NCI-H2196 (cell line): ENCODE measurements around the gene CYP2W1.
"Not testable (repeated sequence)": the region's sequence is repeated elsewhere in the genome, so short reads cannot be mapped to it uniquely, and the experiment has no call there.

Experiments used
- DNase-seq: peaks from one replicate; lab custom pipeline; 2025; ENCODE audit not compliant: unreplicated experiment; lab: John Stamatoyannopoulos, UW

CYP2W1 gene

DNA sequence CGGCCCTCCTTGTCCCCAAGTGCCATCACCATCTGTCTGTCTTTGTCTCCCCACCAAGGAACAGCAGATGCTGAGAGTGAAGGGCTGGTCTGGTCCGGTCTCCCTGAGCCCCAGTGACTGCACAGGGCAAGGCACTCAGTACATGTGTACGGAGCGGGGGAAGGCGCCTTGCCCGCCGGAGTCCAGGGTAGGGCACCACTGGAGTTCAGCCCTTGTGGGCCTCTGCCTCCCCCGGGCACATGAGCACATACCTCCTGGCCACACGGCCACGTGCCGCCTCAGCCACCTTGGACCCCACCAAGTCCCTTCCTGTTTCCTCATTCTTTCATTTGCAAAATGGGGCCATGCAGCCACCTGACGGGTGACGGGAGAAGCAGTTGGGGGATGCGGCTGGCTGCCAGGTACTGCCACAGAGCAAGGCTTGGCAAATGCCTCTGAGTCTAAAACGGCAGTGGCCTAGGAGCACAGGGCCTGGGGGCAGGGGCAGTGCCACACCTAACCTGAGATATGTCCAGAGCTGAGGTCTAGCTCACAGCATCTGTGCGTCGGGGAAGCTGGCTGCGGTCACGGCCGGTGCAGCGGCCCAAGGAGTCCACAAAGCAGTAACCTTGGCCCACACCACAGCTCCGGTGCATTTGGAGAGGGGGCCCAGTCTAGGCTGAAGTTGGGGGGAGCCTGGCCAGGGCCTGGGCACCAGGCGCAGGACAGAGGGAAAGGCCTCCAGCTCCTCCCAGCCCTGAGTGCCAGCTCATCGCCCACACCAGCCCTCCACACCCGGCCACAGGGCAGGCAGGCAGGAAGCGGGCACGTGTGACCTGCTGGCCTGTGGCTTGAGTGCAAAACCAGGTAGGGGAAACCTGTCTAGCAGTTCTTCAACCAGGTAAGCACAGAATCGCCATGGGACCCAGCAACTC lies 33.7 kb upstream of the CYP2W1 start:
- no peak for DNase-seq

DNA sequence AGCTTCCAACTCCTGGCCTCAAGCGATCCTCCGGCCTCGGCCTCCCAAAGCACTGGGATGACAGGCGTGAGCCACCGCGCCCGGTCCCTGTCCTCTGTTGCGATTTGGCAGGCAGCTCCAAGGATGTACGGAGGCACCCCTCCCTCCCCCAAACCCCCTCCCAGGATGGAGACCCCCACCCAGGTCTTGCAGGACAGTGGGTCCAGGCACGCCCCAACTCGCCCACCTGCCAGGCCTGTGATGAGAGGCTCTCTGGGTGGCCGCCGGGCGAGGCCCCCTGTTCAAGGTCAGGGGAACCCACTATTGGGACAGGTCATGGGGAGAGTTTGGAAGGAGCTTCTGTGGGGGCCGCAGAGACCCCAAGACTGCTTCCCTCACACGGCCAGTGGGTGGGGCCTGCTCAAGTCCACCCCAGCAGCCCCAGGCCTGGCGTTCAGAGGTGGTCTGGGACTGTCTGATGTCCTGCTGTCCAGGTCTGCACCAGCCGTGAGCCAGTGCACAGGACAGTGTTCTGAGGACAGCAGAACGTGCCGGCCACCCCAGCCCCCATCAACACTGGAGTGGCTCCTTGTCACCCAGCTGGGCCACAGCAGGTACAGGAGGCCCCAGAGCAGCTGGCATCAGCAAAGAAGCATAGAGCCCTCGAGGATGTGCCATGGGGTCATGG lies 31.0 kb upstream of the CYP2W1 start:
- no peak for DNase-seq

DNA sequence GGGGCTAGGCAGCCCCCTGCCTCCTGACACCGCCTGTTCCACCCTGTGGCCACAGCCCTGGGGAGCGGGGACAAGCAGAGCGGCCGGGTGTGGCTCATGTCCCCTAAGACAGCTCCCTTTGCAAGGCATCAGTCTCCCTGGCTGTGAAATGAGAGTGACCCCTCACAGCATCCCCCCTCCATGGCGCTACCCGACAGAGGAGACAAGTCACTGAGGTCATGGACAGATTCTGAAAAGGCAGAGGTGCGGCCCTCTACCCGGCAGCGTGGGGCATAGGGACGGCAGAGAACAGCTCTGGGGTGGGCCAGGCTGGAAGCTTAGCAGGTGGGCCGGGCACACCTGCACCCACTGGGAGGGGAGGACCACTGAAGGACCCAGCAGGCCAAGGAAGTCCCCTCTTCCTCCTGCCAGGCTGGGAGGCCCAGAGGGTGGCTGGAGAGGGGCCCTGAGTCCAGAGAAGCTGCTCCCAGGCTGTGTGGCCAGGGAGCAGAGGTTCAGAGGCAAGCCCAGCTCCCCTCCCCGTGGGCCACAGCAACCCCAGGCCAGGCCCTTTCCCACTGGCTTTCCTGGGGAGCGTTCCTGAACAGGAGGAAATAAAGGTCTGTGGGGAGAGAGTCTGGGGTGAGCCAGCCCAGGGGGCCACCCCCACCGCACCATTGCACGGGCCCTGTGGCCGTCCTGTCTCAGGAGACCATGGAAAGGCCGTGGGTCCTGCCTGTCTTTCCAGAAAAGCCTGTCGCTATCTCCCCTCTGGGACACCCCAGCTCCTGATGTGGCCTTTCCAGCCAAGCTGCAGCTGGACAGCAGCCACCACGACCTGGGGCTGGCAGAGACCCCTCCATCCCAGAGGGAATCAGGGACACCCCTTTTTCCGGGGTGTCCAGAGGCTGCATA lies 30.2 kb upstream of the CYP2W1 start:
- DNase-seq: no peak

DNA sequence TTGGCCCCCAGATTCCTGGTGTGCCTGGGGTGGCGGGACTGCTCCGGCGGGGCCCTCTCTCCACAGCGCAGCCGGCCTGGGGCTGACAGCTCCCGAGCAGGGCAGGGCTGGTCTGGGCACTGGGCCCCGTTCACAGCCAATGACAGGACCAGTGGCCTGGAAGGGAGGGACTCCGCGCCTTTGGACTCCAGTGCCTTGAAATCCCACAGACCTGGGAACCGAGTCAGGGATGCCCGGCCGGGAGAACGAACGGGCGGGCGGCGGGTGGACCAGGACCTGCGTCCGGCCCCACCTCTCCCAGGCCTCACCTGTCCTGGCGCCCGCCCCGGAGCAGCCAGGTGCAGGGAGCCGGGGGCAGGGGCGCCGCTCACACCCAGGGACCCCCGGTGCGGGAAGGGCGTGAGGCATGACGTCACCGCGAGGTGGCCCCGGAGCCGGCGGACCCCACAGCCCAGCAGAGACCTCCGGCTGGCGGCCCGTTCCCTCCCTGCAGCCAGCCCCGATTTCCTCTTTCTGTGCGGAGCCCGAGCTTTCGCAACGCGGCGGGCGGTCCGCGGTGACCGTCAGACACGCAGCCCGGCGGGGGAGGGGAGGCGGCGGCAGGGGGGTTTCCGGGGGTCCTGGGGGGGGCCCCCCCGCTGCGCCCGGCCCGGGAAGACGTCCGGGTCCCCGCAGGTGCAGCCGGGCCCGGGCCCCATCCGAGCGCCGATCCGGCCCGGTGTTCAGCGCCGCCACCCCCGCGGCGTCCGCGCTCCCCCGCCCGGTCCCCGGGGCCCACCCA lies 29.2 kb upstream of the CYP2W1 start:
- DNase-seq: no peak

- DNase-seq: peak; percentile 50
Observed at GRCh38 chr7:954330-955238, 28.4 kb upstream of the CYP2W1 start, which contains the start of gene ADAP1. TSS of gene ADAP1 (minus strand) at chr7:954680. CDS start at chr7:954477, 203 bp downstream.

GRCh38 chr7:956031-956430 lies 26.9 kb upstream of the CYP2W1 start:
- no peak for DNase-seq

DNA sequence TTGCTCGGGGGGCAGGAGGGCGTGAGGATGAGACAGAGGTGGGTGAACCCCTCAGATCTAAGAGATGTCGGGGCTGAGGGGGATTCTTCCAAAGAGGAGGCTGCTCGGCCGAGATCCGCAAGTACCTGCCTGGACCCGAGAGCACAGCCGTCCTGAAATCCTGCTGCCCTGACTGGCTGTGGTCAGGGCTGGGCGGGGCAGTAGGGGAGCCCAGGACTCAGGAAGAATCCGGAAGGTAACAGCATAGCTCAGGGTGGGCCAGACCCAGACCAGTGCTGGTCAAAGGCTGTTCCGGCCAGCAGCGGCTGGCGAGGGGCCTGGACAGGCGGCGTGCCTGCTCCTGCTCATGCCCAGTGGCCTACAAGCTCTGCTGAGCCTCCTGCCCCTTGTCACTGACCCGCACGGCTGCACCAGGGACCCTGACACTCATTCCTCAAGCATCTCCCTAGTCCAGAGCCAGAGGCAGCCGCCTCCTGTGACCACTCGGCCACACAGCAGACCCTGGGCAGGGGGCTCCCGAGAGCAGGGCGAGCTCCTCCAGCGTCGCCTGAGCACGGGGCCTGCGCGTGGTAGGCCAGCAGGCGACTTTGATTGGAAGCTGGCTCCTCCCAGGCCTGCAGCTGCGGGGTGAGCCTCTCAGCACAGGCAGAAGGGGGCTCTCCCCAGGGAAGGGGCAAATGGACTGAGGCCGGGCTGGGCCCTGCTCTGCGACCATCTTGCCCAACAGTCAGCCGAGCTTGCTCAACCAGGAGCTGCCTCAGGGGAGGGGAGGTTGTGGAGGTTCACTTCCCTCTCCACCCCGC lies 25.4 kb upstream of the CYP2W1 start:
- no peak for DNase-seq

- no peak for DNase-seq
Observed at GRCh38 chr7:958221-959200, 24.5 kb upstream of the CYP2W1 start.

DNA sequence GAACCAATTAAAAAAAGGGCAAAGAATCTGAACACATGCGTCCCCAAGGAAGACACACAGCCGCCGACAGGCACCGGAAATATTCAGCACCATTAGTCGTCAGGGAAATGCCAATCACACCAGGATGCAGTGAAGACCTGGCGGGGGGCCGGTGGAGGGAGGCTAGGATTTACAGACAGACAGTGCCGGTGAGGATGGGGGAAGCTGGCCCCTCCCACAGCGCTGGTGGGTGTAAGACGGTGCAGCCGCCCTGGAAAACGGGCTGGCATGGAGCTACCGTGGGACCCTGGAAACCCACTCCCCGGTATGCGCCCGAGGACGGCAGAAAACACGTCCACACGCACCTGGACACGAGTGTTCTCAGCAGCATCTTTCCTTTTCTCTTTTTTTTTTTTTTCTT lies 23.7 kb upstream of the CYP2W1 start:
- no peak for DNase-seq

DNA sequence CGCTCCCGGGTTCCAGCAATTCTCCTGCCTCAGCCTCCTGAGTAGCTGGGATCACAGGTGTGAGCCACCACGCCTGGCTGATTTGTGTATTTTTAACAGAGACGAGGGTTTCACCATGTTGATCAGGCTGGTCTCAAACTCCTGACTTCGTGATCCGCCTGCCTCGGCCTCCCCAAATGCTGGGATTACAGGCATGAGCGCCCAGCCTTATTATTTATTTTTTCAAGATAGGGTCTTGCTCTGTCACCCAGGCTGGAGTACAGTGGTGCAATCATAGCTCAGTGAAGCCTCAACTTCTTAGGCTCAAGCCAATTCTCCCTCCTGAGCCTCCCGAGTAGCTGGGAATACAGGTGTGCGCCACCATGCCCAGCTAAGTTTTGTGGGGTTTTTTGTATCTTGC lies 23.2 kb upstream of the CYP2W1 start:
- DNase-seq: not testable (repeated sequence)

DNA sequence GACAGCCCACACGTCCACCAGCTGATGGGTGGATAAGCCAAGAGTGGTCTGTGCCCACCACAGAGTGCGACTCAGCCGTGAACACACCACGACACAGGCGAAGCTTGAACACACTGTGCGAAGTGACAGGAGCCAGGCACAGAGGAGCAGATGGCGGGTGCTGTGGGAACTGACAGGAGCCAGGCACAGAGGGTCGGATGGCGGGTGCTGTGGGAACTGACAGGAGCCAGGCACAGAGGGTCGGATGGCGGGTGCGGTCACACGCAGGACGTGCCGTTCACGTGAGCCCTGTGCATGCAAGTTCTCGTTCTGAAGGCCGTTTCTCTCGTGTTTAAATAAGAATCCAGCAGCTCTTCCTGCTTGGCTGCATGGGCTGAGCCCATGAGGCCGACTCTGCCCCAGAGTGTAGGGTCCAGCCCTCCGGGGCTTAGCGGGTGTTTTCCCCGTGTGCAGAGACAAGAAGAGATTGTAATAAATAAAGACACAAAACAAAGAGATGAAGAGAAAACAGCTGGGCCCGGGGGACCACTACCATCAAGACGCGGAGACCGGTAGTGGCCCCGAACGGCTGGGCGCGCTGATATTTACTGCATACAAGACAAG lies 22.6 kb upstream of the CYP2W1 start:
- DNase-seq: no peak

GRCh38 chr7:960972-961371 lies 22.0 kb upstream of the CYP2W1 start:
- DNase-seq: not testable (repeated sequence)

- no peak for DNase-seq
Observed at GRCh38 chr7:961546-962400, 21.2 kb upstream of the CYP2W1 start.

- no peak for DNase-seq
Observed at GRCh38 chr7:962401-963081, 20.4 kb upstream of the CYP2W1 start.

DNA sequence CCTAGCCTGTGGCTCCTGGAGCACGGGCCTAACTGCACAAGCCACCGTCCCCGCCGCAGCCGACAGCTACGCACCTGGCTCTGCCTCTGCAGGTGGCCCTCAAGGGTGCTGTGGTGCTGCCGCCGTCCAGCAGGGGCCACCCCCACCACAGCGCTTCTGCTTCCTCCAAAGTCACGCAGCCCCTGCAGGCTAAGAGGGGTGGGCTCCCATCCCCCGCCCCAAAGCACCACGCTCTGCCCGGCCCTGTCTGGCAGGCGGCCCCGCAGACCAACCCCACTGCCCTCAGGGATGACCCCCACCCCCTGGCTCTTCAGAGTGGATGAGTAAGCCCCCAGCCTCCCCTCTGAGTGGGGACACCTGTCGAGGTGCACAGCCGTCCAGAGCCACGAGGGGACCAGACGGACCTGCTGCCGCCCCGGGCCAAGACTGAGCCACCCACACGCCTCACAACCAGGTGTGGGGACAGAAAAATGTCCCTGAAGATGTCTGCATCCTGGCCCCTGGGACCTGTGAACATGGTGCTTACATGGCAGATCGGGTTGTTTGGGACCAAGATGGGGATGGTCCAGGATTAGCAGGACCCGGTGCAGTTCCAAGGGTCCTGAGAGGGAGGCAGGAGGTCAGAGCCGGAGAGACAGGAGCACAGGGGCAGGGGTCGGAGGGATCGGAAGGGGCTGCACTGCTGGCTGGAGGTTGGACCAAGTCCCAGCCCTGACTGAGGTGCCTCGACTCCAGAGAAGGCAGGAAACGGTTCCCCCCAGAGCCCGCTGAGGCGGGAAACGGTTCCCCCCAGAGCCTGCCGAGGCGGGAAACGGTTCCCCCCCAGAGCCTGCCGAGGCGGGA lies 19.5 kb upstream of the CYP2W1 start:
- no peak for DNase-seq
